GM23248 (cell line): ENCODE data around the gene GCNT3. TPM values are rescaled to one million over a fixed set of nuclear protein-coding genes. Genes with fewer than 3 reads are reported as not detected.

Experiments used
- DNase-seq: peaks from one replicate; pipeline ENCODE4 v3.0.0-alpha.2; 2015
- H2AFZ ChIP-seq: fragments of 200-600 bp; sonication (generic); 2 replicates; pipeline ENCODE4 v1.6.1; 2016; ENCODE audit warnings: antibody characterized with exemption
- H3F3A ChIP-seq: fragments of 200-600 bp; sonication (generic); 2 replicates; pipeline ENCODE4 v1.6.1; 2016; ENCODE audit warnings: mild to moderate bottlenecking, antibody characterized with exemption, mixed run types; ENCODE audit not compliant: insufficient read depth
- H3K27ac ChIP-seq: fragments of 200-600 bp; sonication (generic); 2 replicates; pipeline ENCODE4 v1.5.1; 2016; ENCODE audit warnings: mild to moderate bottlenecking
- H3K27me3 ChIP-seq: fragments of 200-600 bp; sonication (generic); replicated peaks from 2 replicates; pipeline ENCODE4 v1.6.1; 2016; ENCODE audit warnings: mild to moderate bottlenecking; ENCODE audit not compliant: insufficient read depth
- H3K36me3 ChIP-seq: fragments of 200-600 bp; sonication (generic); 2 replicates; pipeline ENCODE4 v1.6.1; 2016; ENCODE audit warnings: low read depth, mild to moderate bottlenecking
- H3K4me1 ChIP-seq: fragments of 200-600 bp; sonication (generic); 2 replicates; pipeline ENCODE4 v1.6.1; 2016; ENCODE audit warnings: mild to moderate bottlenecking; ENCODE audit not compliant: insufficient read depth
- H3K4me2 ChIP-seq: fragments of 200-600 bp; sonication (generic); one replicate; pipeline ENCODE4 v1.6.1; 2016; ENCODE audit warnings: mild to moderate bottlenecking; ENCODE audit not compliant: unreplicated experiment
- H3K4me3 ChIP-seq: fragments of 200-600 bp; sonication (generic); 2 replicates; pipeline ENCODE4 v1.5.1; 2016; ENCODE audit warnings: mild to moderate bottlenecking
- H3K79me2 ChIP-seq: fragments of 200-600 bp; sonication (generic); 2 replicates; pipeline ENCODE4 v1.6.1; 2016; ENCODE audit warnings: mild to moderate bottlenecking; ENCODE audit not compliant: insufficient read depth
- H3K9ac ChIP-seq: fragments of 200-600 bp; sonication (generic); 2 replicates; pipeline ENCODE4 v1.6.1; 2016; ENCODE audit warnings: mild to moderate bottlenecking
- H3K9me2 ChIP-seq: fragments of 200-600 bp; sonication (generic); 2 replicates; pipeline ENCODE4 v1.6.1; 2016; ENCODE audit warnings: mixed run types, mild to moderate bottlenecking, moderate library complexity; ENCODE audit not compliant: insufficient read depth
- H3K9me3 ChIP-seq: fragments of 200-600 bp; sonication (generic); one replicate; pipeline ENCODE4 v1.6.1; 2017; ENCODE audit warnings: low read depth
- H4K20me1 ChIP-seq: fragments of 200-600 bp; sonication (generic); 2 replicates; pipeline ENCODE4 v1.6.0; 2016; ENCODE audit not compliant: insufficient read depth
- EZH2 ChIP-seq: fragments of 200-600 bp; sonication (generic); IDR thresholded peaks from 2 replicates; pipeline ENCODE4 v1.6.1; 2018; ENCODE audit warnings: antibody characterized with exemption, mild to moderate bottlenecking; ENCODE audit not compliant: insufficient read depth, poor library complexity, severe bottlenecking
- EZH2phosphoT487 ChIP-seq: fragments of 200-600 bp; sonication (generic); IDR thresholded peaks from 2 replicates; pipeline ENCODE4 v1.6.1; 2018; ENCODE audit warnings: antibody characterized with exemption, moderate library complexity, mild to moderate bottlenecking, low read depth; ENCODE audit not compliant: insufficient read depth
- WGBS, 2 experiments: methylation state at CpG; one replicate each; pipeline ENCODE4 v1.1.6; 2015 to 2017; ENCODE audit warnings: low lambda C conversion rate in 2 of 2, low coverage in 1 of 2; ENCODE audit errors: missing lambda C conversion rate in 2 of 2; 5-methylcytosine and 5-hydroxymethylcytosine counted together
- in situ Hi-C: fragments of 300-500 bp; cut with MboI; formaldehyde crosslinking; loops from 2 replicates; pipeline ENCODE4 v1.15.0; 2020
- polyA plus RNA-seq: library from polyadenylated mRNA; unstranded; fragments of >200 nt; fragmentation: Nextera tagmentation; extraction: Ambion mirVana; gene quantifications from 2 replicates; pipeline ENCODE4 v1.2.1, GENCODE V29; 2016
- small RNA-seq: library from RNA; depleted of rRNA; stranded (forward); fragments of <200 nt; gene quantifications from one replicate; pipeline ENCODE3, GENCODE V24; 2014; ENCODE audit warnings: low read depth, low replicate concordance
- total RNA-seq: library from RNA; depleted of rRNA; stranded (reverse); fragments of >200 nt; shearing (Covaris generic); gene quantifications from 2 replicates; pipeline ENCODE4 v1.2.3, GENCODE V29; 2014; rRNA removed

The GCNT3 gene
- total and polyA plus RNA-seq, 2 experiments from 2014 or later = not detected

- Histone ChIP-seq H3K4me2 (no peak overlapping the region), H3K9ac (no peak overlapping the region), H3K9me2 (no peaks in the 10 kb centered on the region), H3K4me1 (peaks cover 30% of the 10 kb centered on the region), H3K27ac (no peak overlapping the region), H3K36me3 (peaks cover 31% of the 10 kb centered on the region), H3F3A (peaks cover 50% of the 10 kb centered on the region), H3K27me3 (no peaks in the 10 kb centered on the region), H2AFZ (no peak overlapping the region), H3K9me3 (no peaks in the 10 kb centered on the region), H3K4me3 (no peak overlapping the region), H4K20me1 (no peaks in the 10 kb centered on the region), H3K79me2 (peaks cover 29% of the 10 kb centered on the region)
- WGBS, 2 experiments = 84 to 89% methylated on average over 1 of the region's 1 CpG
- no peak for TF ChIP-seq EZH2phosphoT487
- no peak for TF ChIP-seq EZH2
- no peak for DNase-seq
- in situ Hi-C loops = no loop called here
Observed at GRCh38 chr15:59659366-59659765, 47.8 kb downstream of the GCNT3 start.

GRCh38 chr15:59662260-59662659, 50.7 kb downstream of the GCNT3 start:
- 0% methylated on average over 1 of the region's 1 CpG for WGBS, 2 experiments

GRCh38 chr15:59668556-59668955, 57.0 kb downstream of the GCNT3 start:
- Histone ChIP-seq H3F3A (peaks cover 16% of the 10 kb centered on the region), H3K27me3 (no peaks in the 10 kb centered on the region), H3K9ac (no peak overlapping the region), H2AFZ (no peak overlapping the region), H3K36me3 (peaks cover 61% of the 10 kb centered on the region), H3K4me2 (no peak overlapping the region), H3K27ac (no peak overlapping the region), H4K20me1 (no peaks in the 10 kb centered on the region), H3K79me2 (peaks cover 25% of the 10 kb centered on the region), H3K9me2 (no peaks in the 10 kb centered on the region), H3K4me3 (no peak overlapping the region), H3K9me3 (no peaks in the 10 kb centered on the region), H3K4me1 (peaks cover 2% of the 10 kb centered on the region)
- TF ChIP-seq EZH2 = no peak
- no peak for TF ChIP-seq EZH2phosphoT487
- 69 to 73% methylated on average over 8 of the region's 8 CpGs for WGBS, 2 experiments
- no peak for DNase-seq
- in situ Hi-C loops = no loop called here

More at GRCh38 chr15:59662260-59662659, 50.7 kb downstream of the GCNT3 start:
- peak; percentile 89 for DNase-seq
- peak overlapping the region; percentile 13 for H3K4me2 ChIP-seq
- H3K27ac ChIP-seq = peak overlapping the region; percentile 63
- no peaks in the 10 kb centered on the region for H3K27me3 ChIP-seq
- peaks cover 50% of the 10 kb centered on the region for H3F3A ChIP-seq
- H4K20me1 ChIP-seq = no peaks in the 10 kb centered on the region
- in situ Hi-C loops = no loop called here
- no peaks in the 10 kb centered on the region for H3K9me2 ChIP-seq
- H3K79me2 ChIP-seq = peaks cover under 1% of the 10 kb centered on the region
- peaks cover 21% of the 10 kb centered on the region for H3K4me1 ChIP-seq
- H3K9me3 ChIP-seq = no peaks in the 10 kb centered on the region
- no peak overlapping the region for H3K4me3 ChIP-seq
- H2AFZ ChIP-seq = no peak overlapping the region
- H3K36me3 ChIP-seq = peaks cover 39% of the 10 kb centered on the region
- no peak for TF ChIP-seq EZH2
- TF ChIP-seq EZH2phosphoT487 = no peak
- H3K9ac ChIP-seq = 0 out of 2 replicates have a peak overlapping the region, but pooled peaks have one; percentile 5

Small RNAs within 50 kb of the gene (small RNA-seq; reads per million reads assigned to genes)
- gene RNA5SP396 = not detected

Other genes with a start within 250 kb of the GCNT3 start
- gene MYO1E, start 238.9 kb upstream of the GCNT3 start, total RNA-seq = 155 and 224 TPM in 2 replicates
- 190 and 201 TPM in 2 replicates for gene MYO1E, start 238.9 kb upstream of the GCNT3 start, polyA plus RNA-seq
- 0.32 and 0.51 TPM in 2 replicates for gene FAM81A, start 173.6 kb upstream of the GCNT3 start, total RNA-seq
- gene FAM81A, start 173.6 kb upstream of the GCNT3 start, polyA plus RNA-seq = 0.26 and 0.70 TPM in 2 replicates
- 30.8 and 66.3 TPM in 2 replicates for gene GTF2A2, start 45.7 kb downstream of the GCNT3 start, total RNA-seq
- gene GTF2A2, start 45.7 kb downstream of the GCNT3 start, polyA plus RNA-seq = 244 and 247 TPM in 2 replicates
- 113 and 123 TPM in 2 replicates for gene BNIP2, start 77.5 kb downstream of the GCNT3 start, total RNA-seq
- gene BNIP2, start 77.5 kb downstream of the GCNT3 start, polyA plus RNA-seq = 81.6 and 81.9 TPM in 2 replicates